LNCAP (cell line): Measurements from ENCODE around the gene CLNK.

Experiments used
- CTCF ChIP-seq: fragments of 450-650 bp; IDR thresholded peaks from 2 replicates; pipeline ENCODE4 v1.5.1; 2017; ENCODE audit warnings: mild to moderate bottlenecking

Gene CLNK

GRCh38 chr4:10690185-10690907, 5.8 kb upstream of the CLNK start:
- TF ChIP-seq CTCF = no peak

GRCh38 chr4:10688846-10689245, 4.3 kb upstream of the CLNK start:
- no peak for TF ChIP-seq CTCF

DNA sequence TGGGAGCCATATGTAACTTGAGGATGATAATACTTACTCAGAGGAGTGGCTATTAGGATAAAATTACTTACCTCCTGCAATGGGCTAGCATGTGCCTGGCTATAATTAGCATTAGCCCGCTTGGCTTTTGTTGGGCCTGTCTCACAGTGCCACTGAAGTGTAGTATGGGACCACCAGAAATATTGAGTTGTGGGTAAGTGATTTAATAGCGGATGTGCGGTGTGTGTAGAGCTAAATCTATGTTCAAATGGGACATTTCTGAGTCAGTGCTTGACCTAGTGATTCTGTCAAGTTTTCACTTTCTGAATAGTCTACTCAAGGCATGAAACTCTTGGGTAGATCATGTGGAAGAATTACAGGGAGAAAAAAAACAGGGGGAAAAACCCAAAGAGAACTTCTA, 3.5 kb upstream of the CLNK start:
- no peak for TF ChIP-seq CTCF

DNA sequence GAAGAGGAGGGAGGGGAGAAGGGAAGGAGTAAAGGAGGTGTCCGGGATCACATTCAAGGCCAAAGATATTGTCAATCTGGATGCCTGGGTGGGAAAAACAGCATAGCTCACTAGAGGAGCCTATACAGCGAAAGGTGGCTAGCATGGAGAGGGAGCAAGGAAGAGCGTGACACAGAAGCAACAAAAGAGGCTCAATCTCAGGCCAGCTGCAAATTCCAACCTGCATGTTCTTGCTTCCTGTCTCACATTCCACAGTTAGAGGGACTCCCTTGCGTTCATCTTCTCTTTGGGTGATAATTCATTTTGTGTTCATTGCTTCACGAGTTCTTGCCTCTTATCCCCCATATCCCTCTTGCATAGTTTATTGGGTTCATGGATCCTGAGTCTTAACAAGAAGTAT, 3.0 kb upstream of the CLNK start:
- TF ChIP-seq CTCF = no peak

DNA sequence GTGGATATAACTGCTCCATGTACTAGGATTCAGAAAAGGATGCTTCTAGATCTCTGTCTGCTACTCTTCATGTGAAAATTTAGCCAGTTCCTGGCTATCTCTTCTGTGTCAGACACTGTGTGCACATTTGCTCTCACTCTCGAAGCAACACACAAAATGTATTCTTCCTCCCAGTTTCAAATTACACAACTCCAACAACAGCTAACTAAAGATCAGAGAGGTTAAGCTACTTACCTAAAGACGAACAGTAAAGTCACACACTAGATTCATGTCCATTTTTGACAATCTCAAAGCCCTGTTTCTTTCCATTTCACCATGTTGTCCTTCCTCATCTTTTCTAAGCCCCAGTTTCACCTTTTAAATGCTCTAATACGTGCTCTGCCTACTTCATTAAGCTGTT, 2.2 kb downstream of the CLNK start:
- TF ChIP-seq CTCF = no peak

- TF ChIP-seq CTCF = no peak
Observed at GRCh38 chr4:10677796-10678497, 6.6 kb downstream of the CLNK start.

DNA sequence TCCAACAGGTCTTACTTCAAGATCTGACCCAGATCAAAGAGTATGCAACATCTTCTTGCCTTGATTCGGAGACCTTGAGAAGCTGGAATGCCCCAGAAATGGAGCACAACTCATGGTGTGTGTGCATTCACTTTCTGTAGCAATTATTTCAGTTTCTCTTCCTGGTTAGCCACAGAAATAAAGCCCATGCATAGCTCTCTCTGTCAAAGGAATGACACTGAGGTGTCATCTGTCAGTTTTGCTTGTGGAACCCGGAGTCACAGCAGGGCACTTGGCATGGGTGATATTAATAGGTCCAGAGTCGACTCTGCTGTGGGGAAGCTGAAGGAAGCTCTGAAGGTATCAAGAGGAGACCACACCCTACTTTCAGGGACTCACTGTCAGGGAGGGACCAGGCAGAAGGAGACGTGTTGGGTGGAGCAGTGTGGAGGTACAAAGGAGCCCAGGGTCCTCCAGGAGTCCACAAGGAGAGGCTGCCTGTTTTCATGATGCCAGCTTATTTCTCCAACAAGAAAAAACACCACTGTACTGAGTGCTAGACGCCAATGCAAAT, 10.7 kb downstream of the CLNK start:
- no peak for TF ChIP-seq CTCF
